ENCODE data around the gene RPL38.

Gene RPL38

DNA sequence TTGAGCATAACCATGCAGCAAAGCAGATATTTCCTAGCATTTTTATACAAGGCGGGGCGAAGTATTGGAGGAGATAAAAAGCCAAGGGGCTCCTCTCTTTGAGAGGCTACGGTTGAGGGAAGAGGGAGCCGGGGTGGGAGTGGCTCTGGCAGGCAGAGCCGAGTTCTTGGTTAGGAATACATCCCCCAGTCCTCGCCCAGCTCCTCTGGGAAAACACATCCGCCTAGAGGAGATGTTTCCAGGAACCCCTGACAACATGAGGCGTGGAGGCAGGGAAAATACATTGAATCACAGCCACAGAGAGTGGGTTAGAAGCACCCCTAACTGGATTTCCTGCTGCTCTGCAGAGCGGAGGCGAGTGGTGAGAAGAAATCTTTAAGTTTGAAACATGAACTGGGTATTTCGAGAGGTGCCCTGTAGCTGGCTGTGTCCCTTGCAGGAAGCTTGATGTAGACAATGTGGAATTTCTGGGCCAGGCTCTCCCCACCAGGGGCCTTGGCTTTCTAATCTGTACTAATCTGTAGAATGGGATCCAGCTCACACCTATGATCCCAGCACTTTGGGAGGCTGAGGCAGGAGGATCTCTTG, 37.2 kb downstream of the RPL38 start:
- no peak for TF ChIP-seq CTCF (conservative IDR thresholded peaks at IDR 0.05; ENCODE audit: low read depth, low read length)
- no peaks in the 10 kb centered on the region for H3K36me3 ChIP-seq (ENCODE audit: insufficient read depth)
- no peaks in the 10 kb centered on the region for H3K4me1 ChIP-seq (ENCODE audit: low read depth, poor library complexity, severe bottlenecking)
- H3K27ac ChIP-seq = no peak overlapping the region
- H3K79me2 ChIP-seq (ENCODE audit: insufficient read depth, low read depth) = no peaks in the 10 kb centered on the region
- no peaks in the 10 kb centered on the region for H3K27me3 ChIP-seq (ENCODE audit: insufficient read depth, low read depth)
- H3K4me3 ChIP-seq (IDR thresholded peaks at IDR 0.05; ENCODE audit: insufficient read depth, low read depth, low read length) = no peak overlapping the region
- no peaks in the 10 kb centered on the region for H4K20me1 ChIP-seq (ENCODE audit: insufficient read depth)
- H3K4me2 ChIP-seq = no peak overlapping the region
- H2AFZ ChIP-seq (ENCODE audit: low read depth) = no peak overlapping the region
- H3K9ac ChIP-seq = no peak overlapping the region

- H3K27ac ChIP-seq = no peak overlapping the region
- no peaks in the 10 kb centered on the region for H3K4me1 ChIP-seq (ENCODE audit: low read depth, poor library complexity, severe bottlenecking)
- H4K20me1 ChIP-seq (ENCODE audit: insufficient read depth) = no peaks in the 10 kb centered on the region
- no peaks in the 10 kb centered on the region for H3K36me3 ChIP-seq (ENCODE audit: insufficient read depth)
- H2AFZ ChIP-seq (ENCODE audit: low read depth) = no peak overlapping the region
- H3K9ac ChIP-seq = no peak overlapping the region
- H3K4me3 ChIP-seq (IDR thresholded peaks at IDR 0.05; ENCODE audit: insufficient read depth, low read depth, low read length) = no peak overlapping the region
- TF ChIP-seq CTCF (conservative IDR thresholded peaks at IDR 0.05; ENCODE audit: low read depth, low read length) = no peak
- H3K27me3 ChIP-seq (ENCODE audit: insufficient read depth, low read depth) = no peaks in the 10 kb centered on the region
- H3K79me2 ChIP-seq (ENCODE audit: insufficient read depth, low read depth) = no peaks in the 10 kb centered on the region
- H3K4me2 ChIP-seq = no peak overlapping the region
Observed at GRCh38 chr17:74241431-74241830, 38.0 kb downstream of the RPL38 start.

- Histone ChIP-seq H3K4me2 (no peak overlapping the region), H2AFZ (ENCODE audit: low read depth) (no peak overlapping the region), H3K27me3 (ENCODE audit: insufficient read depth, low read depth) (no peaks in the 10 kb centered on the region), H4K20me1 (ENCODE audit: insufficient read depth) (no peaks in the 10 kb centered on the region), H3K4me1 (ENCODE audit: low read depth, poor library complexity, severe bottlenecking) (no peaks in the 10 kb centered on the region), H3K36me3 (ENCODE audit: insufficient read depth) (no peaks in the 10 kb centered on the region), H3K27ac (no peak overlapping the region), H3K4me3 (IDR thresholded peaks at IDR 0.05; ENCODE audit: insufficient read depth, low read depth, low read length) (no peak overlapping the region), H3K79me2 (ENCODE audit: insufficient read depth, low read depth) (no peaks in the 10 kb centered on the region), H3K9ac (no peak overlapping the region)
- TF ChIP-seq CTCF (conservative IDR thresholded peaks at IDR 0.05; ENCODE audit: low read depth, low read length) = no peak
Observed at GRCh38 chr17:74241847-74242246, 38.4 kb downstream of the RPL38 start.

- Histone ChIP-seq H2AFZ (ENCODE audit: low read depth) (no peak overlapping the region), H3K36me3 (ENCODE audit: insufficient read depth) (no peaks in the 10 kb centered on the region), H3K79me2 (ENCODE audit: insufficient read depth, low read depth) (no peaks in the 10 kb centered on the region), H3K4me2 (no peak overlapping the region), H3K4me3 (IDR thresholded peaks at IDR 0.05; ENCODE audit: insufficient read depth, low read depth, low read length) (no peak overlapping the region), H3K27me3 (ENCODE audit: insufficient read depth, low read depth) (no peaks in the 10 kb centered on the region), H3K27ac (no peak overlapping the region), H4K20me1 (ENCODE audit: insufficient read depth) (no peaks in the 10 kb centered on the region), H3K4me1 (ENCODE audit: low read depth, poor library complexity, severe bottlenecking) (no peaks in the 10 kb centered on the region), H3K9ac (no peak overlapping the region)
- TF ChIP-seq CTCF (conservative IDR thresholded peaks at IDR 0.05; ENCODE audit: low read depth, low read length) = no peak
Observed at GRCh38 chr17:74243013-74243755, 39.7 kb downstream of the RPL38 start.
